Stimulated activated CD8-positive, alpha-beta memory T cell treated with anti-CD3 and anti-CD28 coated beads, Interleukin-12 subunit alpha, Interleukin-12 subunit beta, amount 100 ng/mL, for 24 hours (primary cell): ENCODE measurements around the gene ICA1L.

ENCODE experiments used
- DNase-seq: peaks from one replicate; pipeline ENCODE4 v3.0.0-alpha.2; 2020; ENCODE audit errors: extremely low read depth

The ICA1L gene

DNA sequence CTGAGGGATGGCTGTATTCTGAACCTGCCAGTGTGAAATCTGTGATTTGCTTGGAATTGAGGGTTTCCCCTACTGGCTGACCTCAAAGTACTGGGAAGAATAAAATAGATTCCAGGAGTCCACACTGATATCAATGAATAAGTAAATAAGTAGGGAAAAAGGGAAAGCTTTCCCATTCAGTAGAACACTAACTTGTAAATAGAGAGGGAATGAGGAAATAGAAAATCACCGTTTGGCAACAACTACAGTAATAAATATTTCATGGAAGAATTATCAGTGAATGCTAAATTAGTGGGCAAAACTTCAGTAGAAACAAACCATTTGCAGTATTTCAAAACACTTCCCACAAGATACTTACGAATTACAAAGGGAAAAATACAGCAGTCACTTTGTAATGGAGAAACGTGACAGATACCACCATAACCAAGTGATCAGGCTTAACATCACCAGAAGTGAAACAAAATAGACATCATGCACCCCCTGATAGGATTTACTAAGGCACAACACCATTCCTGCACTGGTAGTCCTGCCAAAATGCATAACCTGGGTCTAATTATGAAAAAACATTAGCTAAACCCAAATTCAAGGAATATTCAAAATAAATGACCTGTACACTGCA lies 88.5 kb downstream of the ICA1L start:
- no peak for DNase-seq

DNA sequence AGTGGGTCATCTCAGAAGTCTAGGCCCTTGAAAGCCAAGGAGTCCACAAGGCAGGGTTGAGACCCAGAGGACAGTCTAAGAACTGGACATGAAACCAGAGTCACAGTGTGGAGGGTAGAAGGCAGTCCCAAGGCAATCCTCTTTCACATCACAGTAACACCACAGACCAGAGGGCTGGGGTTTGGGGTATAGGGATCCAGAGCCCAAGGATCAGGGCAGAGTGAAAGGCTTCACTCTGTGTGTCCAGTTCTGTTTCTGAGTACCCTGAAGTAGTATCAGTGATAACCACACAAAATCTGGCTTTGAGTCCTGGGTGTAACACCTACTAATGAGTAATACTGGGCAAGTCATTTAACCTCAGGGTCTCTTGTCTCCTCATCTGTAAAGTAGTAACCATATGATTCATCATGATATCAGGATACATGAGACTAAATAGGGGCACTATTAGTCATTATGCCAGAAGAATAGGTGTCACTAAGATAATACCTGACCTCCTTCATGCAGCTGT lies 91.0 kb downstream of the ICA1L start:
- no peak for DNase-seq

DNA sequence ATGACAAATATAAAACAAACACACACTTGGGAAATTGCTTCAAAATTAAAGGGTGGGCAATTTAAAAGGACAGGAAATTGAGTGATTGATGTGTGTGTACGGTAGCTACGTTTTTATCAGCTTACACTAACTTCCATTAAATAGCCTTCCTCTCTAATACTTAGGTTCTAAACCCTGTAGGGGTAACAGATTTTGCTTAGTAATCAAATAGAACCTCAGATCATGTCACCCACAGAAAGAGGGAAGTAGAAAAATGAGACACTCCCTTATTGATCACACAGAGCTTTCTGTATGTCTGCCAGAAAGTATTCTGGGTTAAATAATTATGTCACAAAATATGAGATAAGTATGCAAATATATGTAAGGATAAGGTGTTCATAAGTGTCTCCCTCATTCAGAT lies 93.3 kb downstream of the ICA1L start:
- DNase-seq, result no peak

DNA sequence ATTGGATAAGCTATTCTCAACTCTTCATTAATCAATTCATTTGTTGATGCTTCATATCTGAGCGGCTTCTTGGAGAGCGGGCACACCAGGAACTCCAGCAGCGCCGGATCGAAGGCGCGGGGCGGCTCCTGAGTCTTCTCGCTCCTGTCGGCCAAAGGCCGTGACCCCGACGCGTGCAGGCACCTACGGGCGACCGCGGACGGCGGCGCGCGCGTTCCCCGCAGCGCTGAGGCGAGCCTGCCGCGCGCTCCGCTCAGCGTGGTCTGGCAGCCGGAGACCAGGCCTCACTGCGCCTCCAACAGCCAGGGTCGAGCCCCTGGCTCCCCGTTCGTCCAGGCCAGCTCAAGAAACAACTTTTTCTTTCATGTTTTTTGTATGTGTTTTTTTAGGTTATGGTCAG lies 97.5 kb downstream of the ICA1L start:
- no peak for DNase-seq

DNA sequence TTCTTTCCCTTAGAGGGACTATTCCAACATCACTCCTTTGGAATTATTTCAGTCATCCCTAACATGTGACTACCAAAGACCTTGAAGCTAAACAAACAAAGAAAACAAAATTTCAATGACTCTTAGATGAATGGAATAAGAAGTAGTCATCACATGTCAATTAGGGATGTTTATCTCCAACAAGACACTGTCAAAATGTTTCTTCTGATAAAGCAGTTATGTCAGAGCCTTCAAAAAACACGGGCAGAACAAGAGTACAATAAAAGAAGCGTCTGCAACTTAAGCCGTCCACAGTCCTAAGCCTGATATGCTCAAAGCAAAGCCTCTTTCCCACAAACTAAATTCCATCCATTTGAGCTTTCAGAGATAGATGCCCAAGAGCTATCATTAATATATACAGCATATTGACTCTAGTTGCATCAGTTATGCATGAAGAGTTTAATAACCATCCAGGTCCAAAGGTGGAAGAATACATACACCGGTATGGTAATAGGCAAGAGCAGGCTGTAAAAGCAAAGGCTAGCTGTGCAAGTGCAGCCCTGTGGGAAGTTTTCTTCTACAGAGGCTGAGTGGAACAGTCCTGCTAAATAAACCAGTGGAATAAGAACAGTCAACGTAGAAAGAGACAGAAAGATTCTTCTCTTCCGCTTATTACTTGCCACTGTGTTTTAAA lies 98.1 kb downstream of the ICA1L start:
- no peak for DNase-seq

DNA sequence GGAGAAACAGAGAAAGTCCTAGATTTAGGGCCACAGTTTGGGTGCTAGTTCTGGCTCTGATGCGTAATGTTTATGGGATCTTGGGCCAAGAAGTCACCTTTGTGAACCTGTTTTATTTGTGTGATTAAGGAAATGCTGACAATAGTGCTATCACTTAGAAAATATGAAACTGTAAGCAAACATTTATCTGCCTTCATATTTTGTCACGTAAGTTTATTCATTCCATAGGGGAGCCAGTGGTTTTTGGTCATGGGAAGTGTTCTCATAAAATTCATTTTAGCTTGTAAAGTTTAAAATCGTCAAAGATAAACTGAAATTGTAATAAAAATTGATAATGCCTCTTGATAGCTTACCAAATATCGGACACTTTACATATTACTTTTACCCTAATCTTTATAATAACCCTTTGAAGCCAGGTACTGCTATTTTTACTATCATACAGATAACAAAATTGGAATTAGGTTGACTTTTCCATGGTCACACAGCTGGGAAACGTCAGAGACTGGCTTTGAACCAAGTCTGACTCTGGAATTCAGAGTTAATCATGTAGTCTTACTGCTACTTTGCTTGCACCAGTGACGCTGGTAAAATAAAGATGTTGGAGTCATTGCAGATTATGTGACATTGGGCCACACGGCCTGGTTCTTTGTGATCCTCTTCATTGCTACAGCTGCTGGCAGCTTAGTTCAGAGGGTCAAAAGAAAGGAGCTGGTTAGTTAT lies 99.7 kb downstream of the ICA1L start:
- no peak for DNase-seq

DNA sequence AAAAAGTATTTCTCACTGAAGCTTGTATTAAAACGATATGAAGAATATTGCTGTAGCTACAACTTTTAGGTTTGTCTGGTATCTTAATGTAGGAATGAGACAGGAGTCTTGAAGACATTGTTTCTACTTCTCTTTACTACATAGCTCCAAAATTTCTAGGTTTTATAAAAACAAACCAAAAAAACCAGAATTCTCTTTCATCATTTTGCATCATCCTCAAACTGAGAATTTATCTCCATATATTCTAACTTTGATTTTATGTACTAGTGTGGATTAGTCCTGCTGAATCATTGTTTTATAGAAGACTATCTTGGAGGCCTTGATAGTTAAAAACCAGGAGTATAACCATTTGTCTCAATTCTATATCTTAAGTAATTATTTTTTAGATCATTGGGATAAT lies 100.2 kb downstream of the ICA1L start:
- DNase-seq, result no peak

DNA sequence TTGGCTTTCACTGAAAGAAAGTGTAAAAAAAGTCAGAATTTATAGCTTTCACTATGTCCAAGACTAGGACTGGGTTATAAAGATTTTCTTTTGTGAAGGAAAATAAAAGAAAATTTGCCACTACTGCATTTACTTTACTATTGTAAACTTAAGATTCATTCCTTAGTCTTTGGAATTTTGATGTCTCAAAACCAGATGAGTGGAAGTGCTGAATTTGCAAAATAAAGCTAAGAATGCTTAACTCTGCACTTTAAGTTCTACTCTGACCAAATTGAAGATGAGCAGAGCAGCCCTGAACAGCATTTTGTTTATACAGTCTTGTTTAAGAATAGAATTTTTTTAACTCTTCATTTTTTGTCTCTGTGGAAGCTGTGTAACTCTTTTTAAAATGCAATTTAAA lies 102.4 kb downstream of the ICA1L start:
- DNase-seq, result no peak

DNA sequence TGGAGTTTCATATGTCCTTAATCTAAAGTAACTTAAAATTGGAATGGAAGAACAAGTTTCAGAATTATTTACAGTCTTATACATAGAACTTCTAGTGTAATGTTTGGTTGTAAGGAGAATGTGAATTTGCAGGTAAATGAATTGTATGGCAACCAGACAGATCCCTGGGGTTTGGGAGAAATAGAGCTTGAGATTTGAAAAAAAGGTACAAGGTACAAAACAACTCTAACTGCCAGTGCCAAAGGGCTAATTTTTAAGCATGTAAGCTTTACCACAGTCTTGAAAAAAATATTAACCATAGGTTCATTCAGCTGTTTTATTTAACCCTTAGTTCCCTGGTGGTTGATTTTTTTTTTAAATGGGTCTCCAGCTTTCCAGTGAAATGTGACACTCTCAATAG lies 103.3 kb downstream of the ICA1L start:
- DNase-seq, result no peak

DNA sequence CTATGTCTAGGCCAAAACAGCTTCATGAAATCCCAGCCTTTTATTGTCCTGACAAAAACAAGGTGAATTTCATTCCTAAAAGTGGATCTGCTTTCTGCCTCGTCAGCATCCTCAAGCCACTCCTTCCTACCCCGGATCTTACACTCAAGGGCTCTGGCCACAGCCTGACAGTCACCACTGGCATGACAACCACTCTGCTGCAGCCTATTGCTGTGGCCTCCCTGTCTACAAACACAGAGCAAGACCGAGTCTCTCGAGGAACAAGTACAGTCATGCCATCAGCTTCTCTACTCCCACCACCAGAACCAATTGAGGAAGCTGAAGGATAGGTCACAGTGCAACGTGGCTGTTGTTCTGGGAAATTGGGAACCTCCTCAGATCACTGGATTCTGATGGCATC lies 106.1 kb downstream of the ICA1L start:
- no peak for DNase-seq

DNA sequence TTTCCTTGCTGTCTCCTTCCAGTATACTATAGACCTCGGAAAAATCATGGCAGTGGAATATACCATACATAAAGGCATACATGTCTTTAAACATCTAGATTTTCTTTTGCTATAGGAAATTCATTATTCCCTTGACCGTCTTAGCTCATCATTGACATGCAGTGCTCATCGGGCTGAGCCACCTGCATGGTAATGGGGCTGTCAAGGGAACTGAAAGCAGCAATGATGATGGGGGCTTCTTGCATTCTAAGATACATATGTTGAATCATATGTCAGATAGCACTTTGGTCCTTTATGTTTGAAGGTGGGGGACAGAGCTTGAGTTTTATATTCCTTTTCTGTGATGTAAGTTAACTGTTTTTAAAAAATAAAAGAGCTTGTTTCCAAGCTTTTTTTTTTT lies 106.6 kb downstream of the ICA1L start:
- DNase-seq, result no peak

DNA sequence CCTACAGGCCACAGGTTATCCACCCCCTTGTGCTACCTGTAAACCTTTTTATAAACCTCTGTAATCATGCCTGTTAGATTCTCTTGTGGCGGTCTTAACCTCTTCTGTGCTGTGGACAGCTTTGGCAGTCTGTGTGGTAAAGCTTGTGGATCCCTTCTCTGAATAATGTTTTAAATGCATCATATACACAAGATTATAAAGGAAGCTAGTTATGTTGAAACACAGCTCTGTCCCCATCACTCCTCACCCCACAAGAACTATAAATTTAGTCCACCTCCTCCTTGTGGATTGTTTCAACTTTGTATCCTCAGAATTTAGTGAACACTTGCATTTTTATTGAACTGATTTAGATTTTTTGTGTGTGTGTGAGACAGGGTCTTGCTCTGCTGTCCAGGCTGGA lies 107.7 kb downstream of the ICA1L start:
- DNase-seq, result no peak

DNA sequence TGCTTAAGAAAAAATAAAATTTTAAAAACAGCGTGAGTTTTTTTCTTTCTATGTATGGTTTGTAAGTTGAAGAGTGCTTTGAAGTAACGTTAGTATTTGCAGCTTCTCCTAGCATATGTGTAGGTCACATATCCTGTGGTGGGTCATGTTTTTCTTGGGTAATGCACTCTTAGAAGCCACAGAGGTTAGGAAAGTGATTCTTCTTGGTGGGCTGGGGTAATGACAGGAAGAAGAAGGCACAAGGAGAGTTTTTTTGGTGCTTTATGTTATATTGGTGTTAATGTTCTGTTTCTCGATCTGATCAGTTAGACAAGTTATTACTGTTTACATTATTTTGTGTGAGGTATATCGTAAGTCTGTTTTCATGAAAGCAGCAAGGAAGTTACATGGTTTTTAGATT lies 109.0 kb downstream of the ICA1L start:
- DNase-seq, result no peak

DNA sequence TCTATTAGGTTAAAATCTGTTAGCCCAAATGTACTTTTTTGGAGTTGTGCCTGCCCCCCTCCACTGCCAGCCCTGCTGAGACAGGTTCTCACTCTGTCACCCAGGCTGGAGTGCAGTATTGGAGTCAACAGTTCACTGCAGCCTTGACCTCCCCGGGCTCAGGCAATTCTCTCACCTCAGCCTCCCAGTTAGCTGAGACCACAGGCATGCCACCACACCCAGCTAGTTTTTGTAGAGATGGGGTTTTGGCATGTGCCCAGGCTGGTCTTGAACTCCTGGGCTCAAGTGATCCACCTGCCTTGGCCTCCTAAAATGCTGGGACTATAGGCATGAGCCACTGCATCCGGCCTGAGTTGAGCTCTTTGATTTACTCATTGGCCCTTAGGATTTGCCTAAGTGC lies 110.7 kb downstream of the ICA1L start:
- no peak for DNase-seq

DNA sequence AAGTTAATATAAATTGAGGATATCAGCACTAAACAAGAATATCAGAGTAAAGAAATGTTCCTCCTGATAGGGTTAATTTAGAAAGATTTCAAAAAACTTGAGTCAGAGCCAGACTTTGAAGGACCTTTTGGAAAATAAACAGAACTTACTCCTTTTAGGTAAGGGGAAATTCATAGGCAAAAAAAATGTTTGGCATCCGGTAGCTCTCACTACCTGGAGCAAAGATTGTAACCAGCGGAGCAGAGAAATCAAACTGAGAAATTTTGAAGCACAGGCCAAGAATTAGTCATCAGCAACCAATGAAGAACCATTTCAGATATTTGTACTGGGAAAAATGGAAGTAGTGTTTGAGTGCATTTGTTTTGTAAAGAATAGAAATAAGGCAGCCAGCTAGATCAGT lies 113.0 kb downstream of the ICA1L start:
- DNase-seq, result no peak

DNA sequence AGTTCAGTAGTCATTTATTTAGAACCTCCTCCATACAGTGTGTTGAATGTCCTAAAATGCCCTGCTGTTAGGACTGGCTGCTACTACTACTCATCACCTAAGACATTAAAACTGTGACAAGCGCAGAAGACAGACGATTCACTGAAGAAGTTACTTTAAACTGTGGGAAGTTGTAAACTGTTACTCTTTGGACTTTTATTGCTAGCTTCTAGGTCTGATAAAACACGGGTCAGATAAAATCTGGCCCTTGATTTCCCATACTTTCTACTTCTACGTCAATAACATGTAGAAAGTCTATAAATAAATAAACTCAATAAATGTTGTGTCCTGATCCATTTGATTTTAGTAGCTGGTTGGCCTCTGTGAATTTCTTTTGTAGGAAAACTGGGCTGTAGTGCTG lies 113.4 kb downstream of the ICA1L start:
- no peak for DNase-seq

DNA sequence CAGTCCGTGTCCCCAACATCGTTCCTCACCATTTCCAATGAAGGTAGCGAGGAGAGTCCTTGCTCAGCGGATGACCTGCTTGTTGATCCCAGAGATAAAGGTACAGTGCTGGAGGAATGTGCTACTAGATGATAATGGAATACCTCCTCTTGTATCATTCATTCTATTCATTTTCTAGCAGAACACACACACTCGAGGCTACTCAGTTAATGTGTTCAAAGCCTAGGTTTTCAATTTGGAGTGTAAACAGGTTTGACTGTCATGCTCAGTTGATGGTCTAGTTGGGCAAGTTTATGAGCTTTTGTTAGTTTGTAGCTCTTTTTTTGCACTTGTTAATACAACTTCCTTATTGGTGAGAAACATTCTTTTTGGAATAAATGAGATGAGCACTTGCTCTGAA lies 114.2 kb downstream of the ICA1L start:
- DNase-seq, result no peak

DNA sequence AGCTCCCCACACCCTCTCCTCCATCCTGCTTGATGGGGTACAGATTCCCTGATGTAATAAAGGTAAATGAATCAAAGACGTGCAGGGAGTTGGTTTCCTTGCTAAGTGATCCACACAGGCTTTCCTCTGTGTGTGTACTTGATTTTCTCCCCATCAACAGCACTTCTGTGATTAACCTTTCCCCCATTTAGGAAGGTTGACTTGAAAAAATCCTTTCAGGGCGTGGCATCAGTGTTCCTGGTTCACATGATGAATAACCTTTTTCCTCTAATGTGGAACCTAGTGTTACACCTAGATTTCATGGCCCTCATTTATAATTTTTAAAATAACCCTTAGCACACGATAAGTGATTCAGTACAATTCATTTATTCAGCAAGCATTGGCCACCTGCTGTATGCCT lies 115.0 kb downstream of the ICA1L start:
- no peak for DNase-seq

DNA sequence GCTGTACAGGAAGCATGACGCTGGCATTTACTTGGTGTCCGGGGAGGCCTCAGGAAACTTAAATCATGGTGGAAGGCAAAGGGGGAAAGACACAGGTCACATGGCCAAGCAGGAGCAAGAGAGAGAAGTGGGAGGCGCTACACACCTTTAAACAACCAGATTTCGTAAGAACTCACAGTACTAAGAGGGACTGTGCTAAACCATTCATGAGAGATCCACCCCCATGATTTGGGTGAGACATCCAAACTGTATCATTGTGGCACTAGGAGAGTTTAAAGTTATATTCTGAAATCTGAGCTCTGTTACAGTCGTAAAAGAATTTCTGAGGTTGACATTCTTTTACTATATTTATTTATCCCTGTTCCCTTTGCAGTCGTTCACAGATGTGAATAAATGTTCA lies 116.6 kb downstream of the ICA1L start:
- DNase-seq, result no peak

DNA sequence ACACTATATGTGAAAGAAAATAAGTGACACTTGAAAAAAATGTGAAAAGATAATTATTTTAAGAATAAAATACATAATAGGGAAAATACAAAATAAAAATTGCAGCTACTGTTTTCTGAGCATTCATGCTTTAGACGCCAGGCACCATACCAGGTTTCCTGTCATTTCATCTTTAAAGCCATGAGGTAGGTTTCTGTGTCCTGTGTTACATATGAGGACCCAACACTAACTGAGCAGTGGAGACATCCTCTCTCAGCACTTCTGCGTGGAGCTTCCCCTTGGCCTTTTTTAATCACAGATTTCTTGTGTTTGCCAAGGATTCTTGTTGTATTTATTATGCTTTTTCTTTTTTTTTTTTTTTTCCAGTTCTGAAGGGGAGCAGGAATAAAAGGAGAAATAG lies 119.5 kb downstream of the ICA1L start:
- DNase-seq, result no peak

DNA sequence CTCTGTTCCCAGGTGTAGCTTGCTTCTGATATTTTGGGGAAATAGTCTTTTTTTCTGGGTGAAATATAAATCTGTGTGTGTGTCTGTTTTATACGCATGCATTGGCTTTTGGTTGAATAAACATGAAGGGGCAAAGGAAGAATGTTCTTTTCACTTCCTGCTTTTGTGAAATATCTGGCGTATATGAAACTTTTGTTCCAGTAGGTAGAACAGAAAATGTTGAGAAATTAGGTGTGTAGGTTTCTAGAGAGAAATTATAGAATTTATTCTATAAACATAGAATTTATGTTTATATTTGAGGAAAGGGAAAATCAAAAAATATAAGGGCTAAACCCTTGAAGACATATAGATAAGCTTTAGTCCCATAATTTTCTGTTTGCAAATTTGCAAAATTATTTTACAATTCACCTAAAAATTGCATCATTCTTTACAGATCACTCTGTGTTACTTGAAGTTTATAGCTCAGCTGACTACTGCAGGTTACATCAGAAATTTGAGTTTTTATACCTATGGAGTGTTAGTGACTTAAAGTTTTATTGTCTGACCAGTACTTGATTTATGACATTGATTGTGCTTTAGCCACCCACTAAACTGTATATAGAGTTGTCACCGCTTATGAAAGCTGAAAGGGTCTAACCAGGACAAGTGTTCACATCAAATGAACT lies 120.7 kb downstream of the ICA1L start:
- no peak for DNase-seq

DNA sequence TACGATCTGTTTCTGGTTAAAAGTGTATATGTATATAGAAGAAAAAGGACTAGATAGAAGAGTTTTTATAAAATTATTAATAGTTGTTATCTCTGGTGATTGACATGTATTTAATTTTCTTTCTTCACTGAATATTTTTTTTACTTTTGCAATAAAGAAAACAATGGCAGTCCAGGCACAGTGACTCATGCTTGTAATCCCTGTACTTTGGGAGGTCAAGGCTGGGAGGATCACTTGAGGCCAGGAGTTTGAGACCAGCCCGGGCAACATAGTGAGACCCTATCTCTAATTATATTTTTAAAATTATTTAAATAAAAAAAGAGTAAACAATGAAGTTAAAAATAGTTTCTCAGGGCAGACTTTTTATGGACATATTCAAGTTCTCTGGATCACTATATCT lies 122.1 kb downstream of the ICA1L start:
- DNase-seq, result no peak

DNA sequence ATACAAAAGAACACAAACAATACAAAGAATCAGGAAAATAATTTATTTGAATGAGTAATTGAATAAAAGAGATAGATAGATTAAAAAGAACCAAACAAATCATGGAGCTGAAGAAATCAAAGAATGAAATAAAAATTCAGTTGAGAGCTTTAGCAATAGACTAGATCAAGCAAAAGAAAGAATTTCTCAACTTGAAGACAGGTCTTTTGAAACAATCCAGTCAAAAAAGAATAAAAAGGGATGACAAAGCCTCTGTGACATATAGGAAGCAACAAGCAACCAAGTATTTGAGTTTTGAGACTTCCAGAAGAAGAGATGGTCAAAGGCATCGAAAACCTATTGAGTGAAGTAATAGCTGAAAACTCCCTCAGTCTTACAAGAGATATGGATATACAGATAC lies 128.0 kb downstream of the ICA1L start:
- no peak for DNase-seq
